HFFc6 (cell line): ENCODE data around the gene CYB561D1. TPM values are rescaled to one million over a fixed set of nuclear protein-coding genes. Genes with fewer than 3 reads are reported as not detected.
"Not testable (repeated sequence)": the region's sequence is repeated elsewhere in the genome, so short reads cannot be mapped to it uniquely, and the experiment has no call there.

Experiments used
- DNase-seq: peaks from one replicate; pipeline ENCODE4 v3.0.0-alpha.2; 2018
- H3K27ac Mint-ChIP-seq: 2 replicates; pipeline ENCODE4 v1.8.0; 2020; ENCODE audit warnings: mild to moderate bottlenecking, mixed read lengths
- H3K27me3 Mint-ChIP-seq: 2 replicates; pipeline ENCODE4 v1.8.0; 2021; ENCODE audit warnings: mild to moderate bottlenecking, moderate library complexity, mixed read lengths; ENCODE audit not compliant: insufficient read depth
- H3K36me3 Mint-ChIP-seq: 2 replicates; pipeline ENCODE4 v1.8.0; 2021; ENCODE audit warnings: low read depth, mixed read lengths
- H3K4me1 Mint-ChIP-seq: 2 replicates; pipeline ENCODE4 v1.8.0; 2020; ENCODE audit warnings: low read depth, mixed read lengths
- H3K4me3 Mint-ChIP-seq: 2 replicates; pipeline ENCODE4 v1.8.0; 2020; ENCODE audit warnings: mild to moderate bottlenecking, moderate library complexity, mixed read lengths
- H3K9me3 Mint-ChIP-seq: 2 replicates; pipeline ENCODE4 v1.8.0; 2020; ENCODE audit warnings: mild to moderate bottlenecking, mixed read lengths
- total RNA-seq, 6 experiments: library from RNA; stranded (reverse); fragmentation: NEBNext Ultra II Directional; extraction: Animal tissue kit (Norgen Biotek cat#: 25700); gene quantifications; 2 replicates in 1 of 6; 3 replicates in 5 of 6; pipeline ENCODE4 v1.2.3, GENCODE V29; 2021
- TF ChIP-seq, protein P1 (sequence below): fragments of 200-600 bp; sonication (generic); IDR thresholded peaks from 2 replicates; pipeline ENCODE4 v1.5.0; 2021; ENCODE audit warnings: antibody characterized with exemption, mild to moderate bottlenecking

CYB561D1 gene
- total RNA-seq, 6 experiments from 2014 or later = 7.2 to 10.3 (median 8.1) TPM

DNA sequence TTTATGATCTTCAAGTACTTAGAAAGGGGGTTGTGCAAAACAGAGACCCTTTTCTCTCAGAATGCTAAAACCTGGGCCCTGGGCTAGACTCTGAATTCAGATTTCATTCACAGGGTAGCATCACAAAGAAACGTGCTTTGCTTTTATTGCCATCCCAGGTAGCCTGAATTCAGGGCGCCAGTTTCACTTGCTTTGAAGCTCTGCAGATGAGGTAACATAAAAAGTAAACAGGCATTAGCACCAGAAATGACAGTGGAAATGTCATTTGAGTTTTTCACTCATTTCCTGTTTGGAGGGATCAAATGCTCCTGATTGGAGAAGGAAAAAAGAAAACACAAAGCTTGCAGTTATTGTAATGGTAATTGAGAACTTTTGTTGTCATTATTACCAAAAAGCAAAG, 25.0 kb upstream of the CYB561D1 start:
- DNase-seq = no peak
- H3K4me1 Mint-ChIP-seq = peaks cover 16% of the 10 kb centered on the region; the same call in 1 of the 2 replicates
- TF ChIP-seq, protein P1, sequence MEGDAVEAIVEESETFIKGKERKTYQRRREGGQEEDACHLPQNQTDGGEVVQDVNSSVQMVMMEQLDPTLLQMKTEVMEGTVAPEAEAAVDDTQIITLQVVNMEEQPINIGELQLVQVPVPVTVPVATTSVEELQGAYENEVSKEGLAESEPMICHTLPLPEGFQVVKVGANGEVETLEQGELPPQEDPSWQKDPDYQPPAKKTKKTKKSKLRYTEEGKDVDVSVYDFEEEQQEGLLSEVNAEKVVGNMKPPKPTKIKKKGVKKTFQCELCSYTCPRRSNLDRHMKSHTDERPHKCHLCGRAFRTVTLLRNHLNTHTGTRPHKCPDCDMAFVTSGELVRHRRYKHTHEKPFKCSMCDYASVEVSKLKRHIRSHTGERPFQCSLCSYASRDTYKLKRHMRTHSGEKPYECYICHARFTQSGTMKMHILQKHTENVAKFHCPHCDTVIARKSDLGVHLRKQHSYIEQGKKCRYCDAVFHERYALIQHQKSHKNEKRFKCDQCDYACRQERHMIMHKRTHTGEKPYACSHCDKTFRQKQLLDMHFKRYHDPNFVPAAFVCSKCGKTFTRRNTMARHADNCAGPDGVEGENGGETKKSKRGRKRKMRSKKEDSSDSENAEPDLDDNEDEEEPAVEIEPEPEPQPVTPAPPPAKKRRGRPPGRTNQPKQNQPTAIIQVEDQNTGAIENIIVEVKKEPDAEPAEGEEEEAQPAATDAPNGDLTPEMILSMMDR = no peak
- H3K9me3 Mint-ChIP-seq = no peaks in the 10 kb centered on the region
- H3K27ac Mint-ChIP-seq = no peak overlapping the region
- no peaks in the 10 kb centered on the region for H3K36me3 Mint-ChIP-seq
- no peaks in the 10 kb centered on the region; the same call in 1 of the 2 replicates for H3K27me3 Mint-ChIP-seq
- no peak overlapping the region for H3K4me3 Mint-ChIP-seq

DNA sequence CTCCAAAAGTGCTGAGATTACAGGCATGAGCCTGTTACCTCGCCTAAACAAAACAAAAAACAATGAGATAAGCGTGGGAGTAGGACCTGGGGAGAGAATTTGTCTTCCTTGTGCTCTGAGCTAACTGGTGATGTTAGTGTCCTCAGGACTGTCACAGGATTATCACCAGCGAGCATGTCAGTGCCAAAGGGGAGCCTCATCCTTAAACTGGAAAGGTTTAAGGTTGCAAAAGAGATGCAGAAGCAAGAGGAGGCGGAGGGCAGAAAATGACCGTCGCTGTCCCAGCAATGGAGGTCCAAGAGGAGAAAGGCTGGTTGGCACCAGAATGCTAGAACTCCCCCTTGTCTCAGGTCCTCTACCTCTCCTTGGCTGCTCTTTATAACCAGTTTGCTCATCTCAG, 23.6 kb upstream of the CYB561D1 start:
- Mint-ChIP-seq H3K27ac (no peak overlapping the region), H3K9me3 (no peaks in the 10 kb centered on the region), H3K27me3 (no peaks in the 10 kb centered on the region; the same call in 1 of the 2 replicates), H3K36me3 (no peaks in the 10 kb centered on the region), H3K4me1 (peaks cover 8% of the 10 kb centered on the region; the same call in 1 of the 2 replicates), H3K4me3 (no peak overlapping the region)
- DNase-seq = no peak
- TF ChIP-seq, protein P1 = no peak

DNA sequence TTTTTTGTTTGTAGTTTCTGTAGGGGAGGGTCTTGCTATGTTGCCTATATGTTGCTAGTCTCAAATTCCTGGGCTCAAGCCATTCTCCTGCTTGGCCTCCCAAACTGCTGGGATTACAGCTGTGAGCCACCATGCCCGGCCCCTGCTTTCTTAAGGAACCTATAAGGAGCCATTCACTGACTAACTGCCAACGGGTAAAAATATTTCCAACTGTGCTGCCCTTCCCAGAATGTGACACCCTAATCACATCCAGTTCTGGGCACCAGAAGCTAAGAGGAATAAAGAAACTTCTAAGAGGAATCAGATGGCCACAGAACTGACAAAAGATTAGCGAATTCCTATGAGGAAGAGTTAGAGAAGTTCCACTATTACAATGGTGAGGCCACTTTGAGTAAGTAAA, 21.1 kb upstream of the CYB561D1 start:
- Mint-ChIP-seq H3K4me1 (peaks cover 8% of the 10 kb centered on the region; the same call in 1 of the 2 replicates), H3K36me3 (peaks cover 6% of the 10 kb centered on the region; the same call in 1 of the 2 replicates), H3K9me3 (no peaks in the 10 kb centered on the region), H3K27me3 (no peaks in the 10 kb centered on the region; the same call in none of the 2 replicates), H3K27ac (no peak overlapping the region), H3K4me3 (no peak overlapping the region)
- TF ChIP-seq, protein P1 = no peak
- no peak for DNase-seq

- not testable (repeated sequence) for H3K27ac Mint-ChIP-seq, H3K27me3 Mint-ChIP-seq, H3K4me1 Mint-ChIP-seq, H3K36me3 Mint-ChIP-seq, H3K4me3 Mint-ChIP-seq, DNase-seq, H3K9me3 Mint-ChIP-seq
Observed at GRCh38 chr1:109473284-109474057, 20.4 kb upstream of the CYB561D1 start.

- TF ChIP-seq, protein P1 = no peak
- Mint-ChIP-seq H3K4me3 (no peak overlapping the region), H3K27ac (no peak overlapping the region), H3K9me3 (no peaks in the 10 kb centered on the region), H3K27me3 (peaks cover 3% of the 10 kb centered on the region), H3K36me3 (peaks cover 9% of the 10 kb centered on the region; the same call in 1 of the 2 replicates), H3K4me1 (no peaks in the 10 kb centered on the region; the same call in 1 of the 2 replicates)
- no peak for DNase-seq
Observed at GRCh38 chr1:109474697-109475096, 19.2 kb upstream of the CYB561D1 start.

DNA sequence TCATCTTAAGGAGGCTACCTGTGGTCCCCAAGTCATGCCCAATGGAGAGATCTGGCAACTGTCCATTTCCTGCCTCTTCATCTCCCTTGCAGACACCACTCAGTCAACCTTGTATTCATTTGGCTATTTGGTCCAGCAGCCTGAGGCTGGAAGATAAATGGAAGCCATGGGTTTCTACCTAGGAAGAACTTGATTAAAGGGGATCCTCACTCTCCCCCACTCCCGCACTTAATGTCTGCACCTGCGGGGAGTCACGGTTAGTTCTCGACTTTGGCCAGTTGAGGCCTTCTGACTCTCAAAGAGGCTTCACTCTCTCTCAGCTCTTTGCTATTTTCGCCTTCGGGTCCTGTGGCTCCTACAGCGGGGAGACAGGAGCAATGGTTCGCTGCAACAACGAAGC, 18.6 kb upstream of the CYB561D1 start:
- Mint-ChIP-seq H3K27me3 (peaks cover 3% of the 10 kb centered on the region), H3K27ac (no peak overlapping the region), H3K9me3 (no peaks in the 10 kb centered on the region), H3K36me3 (peaks cover 14% of the 10 kb centered on the region; the same call in 1 of the 2 replicates), H3K4me3 (no peak overlapping the region), H3K4me1 (no peaks in the 10 kb centered on the region; the same call in 1 of the 2 replicates)
- DNase-seq = no peak
- TF ChIP-seq, protein P1 = no peak
